OCI-LY7 (cell line): ENCODE results near the gene CFAP58.

Source experiments
- CTCF ChIP-seq: fragments of 200-600 bp; sonication (generic); conservative IDR thresholded peaks from 2 replicates; pipeline ENCODE4 v1.5.1; 2014; ENCODE audit warnings: mild to moderate bottlenecking, antibody characterized with exemption, low read length, moderate library complexity, mixed read lengths
- EZH2phosphoT487 ChIP-seq: fragments of 200-600 bp; sonication (generic); IDR thresholded peaks from 2 replicates; pipeline ENCODE4 v1.6.1; 2018; ENCODE audit warnings: low read depth, borderline replicate concordance, mild to moderate bottlenecking, mixed run types, antibody characterized with exemption, low read length, moderate library complexity, mixed read lengths

- TF ChIP-seq CTCF = no peak
- no peak for TF ChIP-seq EZH2phosphoT487
These were observed 2.5 kb upstream of the CFAP58 start for GRCh38 chr10:104351061-104351702.
